Stimulated activated CD8-positive, alpha-beta memory T cell treated with anti-CD3 and anti-CD28 coated beads, Interleukin-7, amount 100 ng/mL, for 48 hours (primary cell): ENCODE results near the gene TGFBR1.
"Not testable (repeated sequence)": the region's sequence is repeated elsewhere in the genome, so short reads cannot be mapped to it uniquely, and the experiment has no call there.

Source experiments
- DNase-seq, 2 donors: peaks; one replicate each; pipeline ENCODE4 v3.0.0-alpha.2; 2020; ENCODE audit warnings: low read depth in 1 of 2; ENCODE audit errors: extremely low read depth in 1 of 2

TGFBR1 gene

GRCh38 chr9:99075246-99075912 is 29.5 kb upstream of the TGFBR1 start:
- no peak for DNase-seq

- no peak for DNase-seq
These were observed 28.9 kb upstream of the TGFBR1 start for GRCh38 chr9:99076030-99076429.

DNA sequence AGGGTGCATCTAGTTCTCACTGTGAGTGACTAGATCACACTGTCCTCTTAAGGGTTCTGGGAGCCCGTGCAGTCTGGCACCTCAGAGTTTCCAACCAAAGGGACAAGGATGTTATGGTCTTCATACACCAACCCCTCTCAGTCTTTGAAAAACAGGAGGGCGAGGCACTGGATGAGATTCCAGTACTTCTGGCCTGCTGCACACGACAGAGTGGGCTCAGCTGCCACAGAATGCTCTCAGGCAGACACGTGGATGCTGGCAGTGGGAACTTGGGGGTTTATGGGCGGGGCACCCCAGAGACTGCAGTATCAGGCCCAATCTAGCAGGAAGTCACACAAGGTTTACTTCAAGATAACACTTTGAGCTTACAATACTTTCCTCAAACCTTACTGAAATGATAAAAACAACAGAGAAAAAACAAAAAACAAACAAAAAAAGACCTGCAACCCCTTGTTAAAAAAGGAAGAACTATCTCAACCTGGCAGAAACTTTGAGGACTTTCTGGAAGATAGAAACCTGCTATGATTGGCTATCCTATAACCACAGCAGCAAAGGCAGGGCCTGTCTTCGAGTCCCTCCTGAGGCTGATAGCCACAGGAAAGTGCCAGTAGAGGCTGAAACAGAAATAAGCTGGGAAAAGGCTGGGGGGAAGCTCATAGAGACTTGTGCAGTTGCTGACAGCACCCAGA is 28.3 kb upstream of the TGFBR1 start:
- no peak for DNase-seq

- no peak for DNase-seq
These were observed 26.2 kb upstream of the TGFBR1 start for GRCh38 chr9:99078717-99079116.

DNA sequence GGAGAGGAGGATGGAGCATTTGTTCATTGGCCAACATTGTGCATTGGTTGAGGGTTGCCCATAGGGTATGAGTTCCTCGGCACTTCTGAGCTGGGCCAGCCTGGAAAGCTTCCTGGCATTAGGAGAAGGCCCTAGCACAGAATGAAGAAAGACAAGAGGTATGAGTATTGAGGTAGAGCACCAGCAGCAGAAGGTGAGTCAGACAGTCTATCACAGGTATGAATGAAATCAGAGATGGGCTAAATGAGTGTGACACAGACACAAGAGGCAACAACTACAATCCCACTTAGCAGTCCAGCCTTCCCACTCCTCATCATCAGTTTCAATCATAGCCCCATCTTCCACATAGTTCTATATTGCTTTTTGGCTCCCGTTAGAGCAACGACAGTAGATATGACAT is 25.4 kb upstream of the TGFBR1 start:
- DNase-seq, result no peak

- no peak for DNase-seq
These were observed 21.9 kb upstream of the TGFBR1 start for GRCh38 chr9:99083051-99083450.

GRCh38 chr9:99085949-99086948 is 18.7 kb upstream of the TGFBR1 start:
- no peak for DNase-seq

- DNase-seq, result no peak
These were observed 17.5 kb upstream of the TGFBR1 start for GRCh38 chr9:99087462-99087861.

GRCh38 chr9:99090336-99091130 is 14.4 kb upstream of the TGFBR1 start:
- DNase-seq, result no peak

DNA sequence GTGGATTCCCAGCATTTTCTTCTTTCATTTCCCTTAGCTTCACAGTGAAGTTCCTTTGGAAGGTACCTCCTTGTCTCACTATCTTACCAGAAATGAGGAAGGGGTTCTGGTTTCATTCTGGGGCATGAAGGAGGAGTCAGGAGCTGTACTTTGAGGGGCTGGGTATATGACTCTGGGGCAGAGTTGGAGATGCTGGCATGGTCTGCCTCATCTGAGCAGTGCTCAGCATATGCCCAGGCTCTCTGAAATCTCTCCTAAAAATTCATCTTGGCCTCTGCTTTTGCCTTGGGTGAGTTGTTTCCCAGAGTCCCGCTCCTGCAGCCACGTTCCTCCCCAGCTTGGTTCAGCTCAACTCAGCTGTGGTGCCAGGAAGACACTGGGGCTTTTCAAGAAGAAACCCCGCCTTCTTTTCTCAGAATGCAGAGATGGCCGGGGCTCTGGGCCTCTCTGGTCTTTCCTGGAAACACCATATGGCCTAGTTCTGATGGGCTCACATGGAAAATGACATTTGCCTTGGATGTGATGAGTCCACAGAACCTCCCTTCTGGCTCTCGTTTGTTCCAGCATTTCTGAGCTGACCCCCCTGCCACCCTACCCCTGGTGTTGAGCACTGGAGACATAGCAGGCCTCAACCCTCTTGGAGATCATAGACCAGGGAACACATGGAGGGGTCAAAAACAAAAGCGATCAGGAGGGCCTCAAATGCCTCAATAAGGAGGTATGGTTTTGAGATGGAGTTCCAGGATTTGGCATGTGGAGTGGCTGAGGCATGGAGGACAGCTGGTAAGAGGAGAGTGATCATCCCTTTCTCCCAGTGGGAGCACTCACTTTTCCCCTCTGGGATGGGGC is 12.0 kb upstream of the TGFBR1 start:
- DNase-seq, result peak in 1 of 2 donors; percentile 22

DNA sequence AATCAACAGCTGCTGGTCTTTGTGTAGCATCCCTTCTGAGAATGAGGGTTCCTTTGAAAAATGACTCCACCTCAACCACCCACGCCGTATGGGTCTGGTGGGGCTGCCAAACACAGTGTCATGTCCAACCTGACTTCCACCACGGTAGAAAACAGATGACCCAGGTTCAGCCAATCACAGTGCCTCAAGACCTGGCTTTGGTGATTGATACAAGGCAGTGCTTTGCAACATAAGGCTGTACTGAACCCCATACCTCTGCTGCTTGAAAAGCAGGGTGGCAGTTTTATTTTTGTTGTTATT is 11.5 kb upstream of the TGFBR1 start:
- peak in 1 of 2 donors; percentile 34 for DNase-seq

- no peak for DNase-seq
These were observed 9.3 kb upstream of the TGFBR1 start for GRCh38 chr9:99095565-99095964.

DNA sequence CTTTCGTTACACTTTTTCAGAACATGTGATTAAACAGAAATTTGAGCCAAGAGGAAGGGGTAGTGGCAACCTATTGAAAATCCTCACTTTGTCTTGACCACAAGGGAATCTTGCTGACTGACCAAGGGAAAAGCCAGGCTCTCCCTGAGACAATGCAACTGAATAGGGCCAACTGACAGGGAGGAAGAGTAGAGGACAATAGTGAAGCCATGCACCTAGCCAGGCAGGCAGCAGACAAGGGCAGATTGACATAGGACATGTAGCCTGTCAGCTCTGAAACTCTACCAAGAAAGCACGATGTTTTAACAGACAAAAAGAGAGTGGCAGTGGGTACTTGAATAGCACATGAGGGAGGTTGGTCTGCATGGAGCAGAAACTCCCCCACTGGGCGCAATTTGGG is 8.5 kb upstream of the TGFBR1 start:
- no peak for DNase-seq

- not testable (repeated sequence) for DNase-seq
These were observed 4.9 kb upstream of the TGFBR1 start for GRCh38 chr9:99099806-99100585.

- DNase-seq, result no peak
These were observed 3.6 kb upstream of the TGFBR1 start for GRCh38 chr9:99101271-99101670.

- no peak for DNase-seq
These were observed 3.1 kb upstream of the TGFBR1 start for GRCh38 chr9:99101812-99102211.

DNA sequence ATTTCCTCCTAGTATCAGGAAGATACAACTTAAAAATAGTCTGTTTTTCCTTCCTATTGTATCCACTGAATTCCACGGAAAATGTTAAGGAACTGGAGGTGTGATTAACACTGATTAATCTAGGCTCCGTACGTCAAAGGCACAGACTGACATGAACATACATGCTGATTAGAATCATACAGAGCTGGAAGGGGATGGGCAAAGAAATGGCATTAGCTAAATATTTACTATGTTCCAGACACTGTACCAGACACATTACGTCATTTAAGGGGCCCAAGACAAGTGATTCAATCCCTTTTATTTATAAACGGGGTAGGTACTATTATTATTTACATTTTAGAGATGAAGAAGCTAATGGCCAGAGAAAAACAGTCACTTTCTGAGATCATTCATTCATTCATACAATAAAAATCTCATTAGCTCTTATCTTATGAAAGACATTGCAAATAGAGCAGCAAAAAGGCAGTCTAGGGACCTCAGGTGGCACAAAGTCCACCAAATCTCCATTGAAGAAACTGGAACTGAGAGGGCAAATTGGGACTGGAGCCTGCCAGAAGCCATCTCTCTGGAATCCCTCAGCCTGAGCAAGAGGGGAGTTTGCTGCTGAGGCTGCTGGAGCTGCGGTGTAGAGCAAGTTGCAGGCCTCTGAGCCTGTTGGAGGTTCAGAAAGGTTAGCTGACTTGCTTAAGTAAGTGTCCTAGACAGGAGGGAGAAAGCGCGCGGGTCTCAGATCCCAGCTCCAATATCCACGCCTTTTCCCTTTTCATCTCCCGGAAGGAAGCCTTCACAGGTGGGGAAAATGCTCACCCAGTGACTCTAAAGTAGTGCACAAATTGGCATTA is 1.6 kb upstream of the TGFBR1 start:
- DNase-seq, result no peak

DNA sequence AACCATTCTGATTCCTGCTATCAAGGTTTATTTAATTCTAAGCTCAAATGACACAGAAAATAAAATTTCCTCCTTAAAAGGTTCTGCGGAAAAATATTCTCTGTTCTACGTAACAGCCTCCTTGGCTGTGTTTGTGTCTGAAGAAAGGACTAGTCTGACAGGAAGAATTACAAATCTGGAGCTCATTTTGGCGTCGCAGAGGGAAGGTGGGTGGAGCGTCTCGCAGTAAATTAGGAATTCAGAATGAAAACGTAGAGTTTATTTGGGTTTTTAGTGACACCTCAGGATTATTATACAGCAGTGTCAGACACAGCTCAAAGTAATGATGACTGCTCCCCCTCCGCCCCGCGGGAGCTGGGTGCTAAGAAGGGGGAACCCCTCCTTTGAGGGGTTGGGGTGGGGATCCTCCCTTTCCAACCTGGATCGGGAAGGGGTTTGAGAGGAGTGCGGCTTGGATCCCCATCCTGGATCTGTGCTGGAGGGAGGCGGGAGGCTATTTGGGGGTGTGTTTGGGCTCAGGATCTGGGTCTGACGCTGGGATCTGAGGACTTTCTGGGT is 933 bp upstream of the TGFBR1 start:
- no peak for DNase-seq
